Prostate gland (tissue), 2 donors: Measurements from ENCODE around the gene SMG1.

Experiments used
- POLR2A ChIP-seq: fragments of 450-650 bp; IDR thresholded peaks from one replicate; pipeline ENCODE4 v1.6.1; 2016; ENCODE audit warnings: antibody characterized with exemption, mild to moderate bottlenecking
- POLR2AphosphoS5 ChIP-seq: sonication (generic); formaldehyde crosslinking; IDR thresholded peaks from one replicate; pipeline ENCODE4 v1.6.1; 2017; ENCODE audit warnings: antibody characterized with exemption
- TF ChIP-seq, protein P1 (sequence below), 4 experiments: fragments of 200-600 bp in 2 of 4; fragments of 450-650 bp in 2 of 4; sonication (generic) in 2 of 4; IDR thresholded peaks; 1 replicate in 3 of 4; 2 replicates in 1 of 4; pipeline ENCODE4 v1.5.1; 2016 to 2019; ENCODE audit warnings: antibody characterized with exemption in 4 of 4, mild to moderate bottlenecking in 2 of 4, moderate library complexity in 2 of 4

DNA sequence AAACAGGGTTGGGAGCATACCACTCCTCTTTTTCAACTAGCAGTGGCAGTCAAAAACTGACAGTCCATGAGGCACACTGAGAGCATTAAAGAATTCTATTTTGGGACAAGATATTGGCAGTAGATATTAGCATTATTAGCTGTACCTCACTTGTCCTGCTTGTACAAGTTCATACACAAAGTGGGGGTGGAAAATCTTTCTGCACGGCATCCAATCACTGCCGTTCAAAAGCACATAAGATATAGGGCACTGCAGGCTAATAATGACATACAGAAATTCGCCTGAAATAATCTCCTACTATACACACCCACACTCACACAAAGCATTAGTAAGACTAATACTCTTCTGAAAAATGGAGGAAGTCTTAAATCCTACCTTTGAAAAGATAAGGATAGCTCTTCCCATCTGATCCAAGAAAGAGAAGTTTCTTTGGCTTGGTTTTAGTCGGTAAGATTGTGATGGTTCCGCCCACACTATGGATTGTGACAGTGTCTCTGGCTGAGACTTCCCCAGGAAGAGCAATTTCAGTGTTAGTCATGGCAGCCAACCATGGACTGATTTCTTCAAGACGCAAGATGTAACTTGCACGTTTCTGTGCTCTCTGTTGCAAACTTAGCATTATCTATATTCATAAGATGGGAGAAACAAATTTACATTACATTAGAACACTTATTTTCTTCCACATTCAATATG, 84.2 kb downstream of the SMG1 start:
- TF ChIP-seq, protein P1, sequence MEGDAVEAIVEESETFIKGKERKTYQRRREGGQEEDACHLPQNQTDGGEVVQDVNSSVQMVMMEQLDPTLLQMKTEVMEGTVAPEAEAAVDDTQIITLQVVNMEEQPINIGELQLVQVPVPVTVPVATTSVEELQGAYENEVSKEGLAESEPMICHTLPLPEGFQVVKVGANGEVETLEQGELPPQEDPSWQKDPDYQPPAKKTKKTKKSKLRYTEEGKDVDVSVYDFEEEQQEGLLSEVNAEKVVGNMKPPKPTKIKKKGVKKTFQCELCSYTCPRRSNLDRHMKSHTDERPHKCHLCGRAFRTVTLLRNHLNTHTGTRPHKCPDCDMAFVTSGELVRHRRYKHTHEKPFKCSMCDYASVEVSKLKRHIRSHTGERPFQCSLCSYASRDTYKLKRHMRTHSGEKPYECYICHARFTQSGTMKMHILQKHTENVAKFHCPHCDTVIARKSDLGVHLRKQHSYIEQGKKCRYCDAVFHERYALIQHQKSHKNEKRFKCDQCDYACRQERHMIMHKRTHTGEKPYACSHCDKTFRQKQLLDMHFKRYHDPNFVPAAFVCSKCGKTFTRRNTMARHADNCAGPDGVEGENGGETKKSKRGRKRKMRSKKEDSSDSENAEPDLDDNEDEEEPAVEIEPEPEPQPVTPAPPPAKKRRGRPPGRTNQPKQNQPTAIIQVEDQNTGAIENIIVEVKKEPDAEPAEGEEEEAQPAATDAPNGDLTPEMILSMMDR (IDR thresholded peaks at IDR 0.05): no peak
- TF ChIP-seq POLR2AphosphoS5: no peak
- no peak for TF ChIP-seq POLR2A
